Adrenal gland (tissue), 5 donors: ENCODE results near the gene ERRFI1.

Source experiments
- POLR2A ChIP-seq, 2 donors: fragments of 450-650 bp; IDR thresholded peaks; one replicate each; pipeline ENCODE4 v1.6.1; 2017; ENCODE audit warnings: antibody characterized with exemption in 2 of 2, mild to moderate bottlenecking in 2 of 2, moderate library complexity in 1 of 2
- TF ChIP-seq, protein P1 (sequence below), 6 experiments: fragments of 450-650 bp in 4 of 6; fragments of 200-600 bp in 2 of 6; sonication (generic) in 1 of 6; IDR thresholded peaks; 1 replicate in 5 of 6; 2 replicates in 1 of 6; pipeline versions ENCODE4 v1.5.1 to v1.8.0; 2016 to 2021; ENCODE audit warnings: antibody characterized with exemption in 6 of 6, mild to moderate bottlenecking in 2 of 6, moderate library complexity in 1 of 6
- donor health status: DM: no; HTN: no; CAD: no.

DNA sequence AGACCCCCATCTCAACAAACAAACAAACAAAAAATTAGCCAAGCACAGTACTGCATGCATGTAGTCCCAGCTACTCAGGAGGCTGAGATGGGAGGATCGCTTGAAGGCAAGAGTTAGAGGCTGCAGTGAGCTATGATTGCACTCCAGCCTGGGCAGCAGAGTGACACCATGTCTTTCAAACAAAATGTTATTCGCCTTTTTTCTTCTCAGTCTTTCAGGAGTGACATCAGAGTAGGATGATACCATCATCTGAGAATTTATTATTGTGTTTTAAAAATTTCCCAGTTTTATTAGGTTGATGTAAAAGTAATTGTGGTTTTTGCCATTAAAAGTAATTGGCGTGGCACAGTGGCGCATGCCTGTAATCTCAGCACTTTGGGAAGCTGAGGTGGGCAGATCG lies 53.8 kb downstream of the ERRFI1 start:
- TF ChIP-seq, protein P1, sequence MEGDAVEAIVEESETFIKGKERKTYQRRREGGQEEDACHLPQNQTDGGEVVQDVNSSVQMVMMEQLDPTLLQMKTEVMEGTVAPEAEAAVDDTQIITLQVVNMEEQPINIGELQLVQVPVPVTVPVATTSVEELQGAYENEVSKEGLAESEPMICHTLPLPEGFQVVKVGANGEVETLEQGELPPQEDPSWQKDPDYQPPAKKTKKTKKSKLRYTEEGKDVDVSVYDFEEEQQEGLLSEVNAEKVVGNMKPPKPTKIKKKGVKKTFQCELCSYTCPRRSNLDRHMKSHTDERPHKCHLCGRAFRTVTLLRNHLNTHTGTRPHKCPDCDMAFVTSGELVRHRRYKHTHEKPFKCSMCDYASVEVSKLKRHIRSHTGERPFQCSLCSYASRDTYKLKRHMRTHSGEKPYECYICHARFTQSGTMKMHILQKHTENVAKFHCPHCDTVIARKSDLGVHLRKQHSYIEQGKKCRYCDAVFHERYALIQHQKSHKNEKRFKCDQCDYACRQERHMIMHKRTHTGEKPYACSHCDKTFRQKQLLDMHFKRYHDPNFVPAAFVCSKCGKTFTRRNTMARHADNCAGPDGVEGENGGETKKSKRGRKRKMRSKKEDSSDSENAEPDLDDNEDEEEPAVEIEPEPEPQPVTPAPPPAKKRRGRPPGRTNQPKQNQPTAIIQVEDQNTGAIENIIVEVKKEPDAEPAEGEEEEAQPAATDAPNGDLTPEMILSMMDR (IDR thresholded peaks at IDR 0.05) = no peak
- TF ChIP-seq POLR2A (IDR thresholded peaks at IDR 0.05) = no peak
